Measurements from ENCODE around the gene MLLT6. TPM values are rescaled to one million over a fixed set of nuclear protein-coding genes. Genes with fewer than 3 reads are reported as not detected.

Gene MLLT6
- total RNA-seq, 1 donor from 2014 or later, result 70.2 TPM

DNA sequence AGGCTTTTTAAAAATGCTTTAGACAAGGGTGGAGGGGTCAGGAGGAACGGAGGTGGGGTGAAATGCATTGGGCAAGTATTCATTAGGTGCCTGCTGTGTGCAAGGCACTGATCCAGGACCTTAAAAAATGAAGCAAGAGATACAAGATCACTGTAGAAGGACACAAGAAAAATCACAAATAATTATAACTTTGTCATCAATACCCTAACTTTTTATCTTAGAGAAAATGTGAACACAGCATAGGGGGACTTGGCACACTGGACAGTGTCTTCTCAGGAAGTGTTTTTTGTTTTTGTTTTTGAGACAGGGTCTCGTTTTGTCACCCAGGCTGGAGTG lies 37.3 kb upstream of the MLLT6 start:
- Histone ChIP-seq H3K4me1 (no peaks in the 10 kb centered on the region), H3K27me3 (no peaks in the 10 kb centered on the region), H3K36me3 (no peaks in the 10 kb centered on the region), H3K27ac (no peak overlapping the region), H3K9me3 (no peaks in the 10 kb centered on the region), H3K4me3 (no peak overlapping the region)
- TF ChIP-seq, protein P1, sequence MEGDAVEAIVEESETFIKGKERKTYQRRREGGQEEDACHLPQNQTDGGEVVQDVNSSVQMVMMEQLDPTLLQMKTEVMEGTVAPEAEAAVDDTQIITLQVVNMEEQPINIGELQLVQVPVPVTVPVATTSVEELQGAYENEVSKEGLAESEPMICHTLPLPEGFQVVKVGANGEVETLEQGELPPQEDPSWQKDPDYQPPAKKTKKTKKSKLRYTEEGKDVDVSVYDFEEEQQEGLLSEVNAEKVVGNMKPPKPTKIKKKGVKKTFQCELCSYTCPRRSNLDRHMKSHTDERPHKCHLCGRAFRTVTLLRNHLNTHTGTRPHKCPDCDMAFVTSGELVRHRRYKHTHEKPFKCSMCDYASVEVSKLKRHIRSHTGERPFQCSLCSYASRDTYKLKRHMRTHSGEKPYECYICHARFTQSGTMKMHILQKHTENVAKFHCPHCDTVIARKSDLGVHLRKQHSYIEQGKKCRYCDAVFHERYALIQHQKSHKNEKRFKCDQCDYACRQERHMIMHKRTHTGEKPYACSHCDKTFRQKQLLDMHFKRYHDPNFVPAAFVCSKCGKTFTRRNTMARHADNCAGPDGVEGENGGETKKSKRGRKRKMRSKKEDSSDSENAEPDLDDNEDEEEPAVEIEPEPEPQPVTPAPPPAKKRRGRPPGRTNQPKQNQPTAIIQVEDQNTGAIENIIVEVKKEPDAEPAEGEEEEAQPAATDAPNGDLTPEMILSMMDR (IDR thresholded peaks at IDR 0.05), result no peak
- TF ChIP-seq POLR2AphosphoS5 (IDR thresholded peaks at IDR 0.05; ENCODE audit: insufficient read depth in 1 of 2, low read depth in 1 of 2), result no peak
- no peak for TF ChIP-seq POLR2A (IDR thresholded peaks at IDR 0.05)
- intact Hi-C loops (cut with DNase I), result loop anchor here (5.0 kb wide), 1 partner anchor 110 kb away; no protein-coding TSS in a partner anchor
- DNase-seq (ENCODE audit: extremely low spot score in 2 of 2), result no peak

- no peak overlapping the region for H3K4me3 ChIP-seq
- no peaks in the 10 kb centered on the region for H3K9me3 ChIP-seq
- H3K4me1 ChIP-seq, result peaks cover 16% of the 10 kb centered on the region
- H3K36me3 ChIP-seq, result no peaks in the 10 kb centered on the region
- intact Hi-C loops (cut with DNase I), result loop anchor here (5.0 kb wide), 1 partner anchor 112 kb away; no protein-coding TSS in a partner anchor
- no peak overlapping the region for H3K27ac ChIP-seq
- TF ChIP-seq, protein P1 (IDR thresholded peaks at IDR 0.05), result no peak
- TF ChIP-seq POLR2A (IDR thresholded peaks at IDR 0.05), result no peak
- TF ChIP-seq POLR2AphosphoS5 (IDR thresholded peaks at IDR 0.05; ENCODE audit: insufficient read depth in 1 of 2, low read depth in 1 of 2), result no peak
- no peak for DNase-seq (ENCODE audit: extremely low spot score in 2 of 2)
- peaks cover 17% of the 10 kb centered on the region for H3K27me3 ChIP-seq
Measured at GRCh38 chr17:38669520-38669919, 35.6 kb upstream of the MLLT6 start.

GRCh38 chr17:38671939-38672720 lies 32.9 kb upstream of the MLLT6 start:
- no peak for TF ChIP-seq POLR2A (IDR thresholded peaks at IDR 0.05)
- TF ChIP-seq, protein P1 (IDR thresholded peaks at IDR 0.05), result no peak
- TF ChIP-seq POLR2AphosphoS5 (IDR thresholded peaks at IDR 0.05; ENCODE audit: insufficient read depth in 1 of 2, low read depth in 1 of 2), result no peak
- H3K4me3 ChIP-seq, result no peak overlapping the region
- no peak overlapping the region for H3K27ac ChIP-seq
- H3K27me3 ChIP-seq, result peaks cover 22% of the 10 kb centered on the region
- H3K4me1 ChIP-seq, result peaks cover 32% of the 10 kb centered on the region
- H3K9me3 ChIP-seq, result no peaks in the 10 kb centered on the region
- DNase-seq (ENCODE audit: extremely low spot score in 2 of 2), result no peak
- intact Hi-C loops (cut with DNase I), result no loop called here
- no peaks in the 10 kb centered on the region for H3K36me3 ChIP-seq

GRCh38 chr17:38672788-38673706 lies 32.0 kb upstream of the MLLT6 start:
- Histone ChIP-seq H3K4me3 (peak overlapping the region; percentile 48 to 54), H3K36me3 (no peaks in the 10 kb centered on the region), H3K4me1 (peaks cover 34% of the 10 kb centered on the region), H3K27me3 (peaks cover 22% of the 10 kb centered on the region), H3K9me3 (no peaks in the 10 kb centered on the region), H3K27ac (no peak overlapping the region)
- TF ChIP-seq POLR2AphosphoS5 (IDR thresholded peaks at IDR 0.05; ENCODE audit: insufficient read depth in 1 of 2, low read depth in 1 of 2) (no peak), POLR2A (IDR thresholded peaks at IDR 0.05) (no peak)
- TF ChIP-seq, protein P1 (IDR thresholded peaks at IDR 0.05), result no peak
- intact Hi-C loops (cut with DNase I), result no loop called here
- no peak for DNase-seq (ENCODE audit: extremely low spot score in 2 of 2)
